ENCODE measurements around the gene GPLD1.

- TF ChIP-seq, protein P1, sequence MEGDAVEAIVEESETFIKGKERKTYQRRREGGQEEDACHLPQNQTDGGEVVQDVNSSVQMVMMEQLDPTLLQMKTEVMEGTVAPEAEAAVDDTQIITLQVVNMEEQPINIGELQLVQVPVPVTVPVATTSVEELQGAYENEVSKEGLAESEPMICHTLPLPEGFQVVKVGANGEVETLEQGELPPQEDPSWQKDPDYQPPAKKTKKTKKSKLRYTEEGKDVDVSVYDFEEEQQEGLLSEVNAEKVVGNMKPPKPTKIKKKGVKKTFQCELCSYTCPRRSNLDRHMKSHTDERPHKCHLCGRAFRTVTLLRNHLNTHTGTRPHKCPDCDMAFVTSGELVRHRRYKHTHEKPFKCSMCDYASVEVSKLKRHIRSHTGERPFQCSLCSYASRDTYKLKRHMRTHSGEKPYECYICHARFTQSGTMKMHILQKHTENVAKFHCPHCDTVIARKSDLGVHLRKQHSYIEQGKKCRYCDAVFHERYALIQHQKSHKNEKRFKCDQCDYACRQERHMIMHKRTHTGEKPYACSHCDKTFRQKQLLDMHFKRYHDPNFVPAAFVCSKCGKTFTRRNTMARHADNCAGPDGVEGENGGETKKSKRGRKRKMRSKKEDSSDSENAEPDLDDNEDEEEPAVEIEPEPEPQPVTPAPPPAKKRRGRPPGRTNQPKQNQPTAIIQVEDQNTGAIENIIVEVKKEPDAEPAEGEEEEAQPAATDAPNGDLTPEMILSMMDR (conservative IDR thresholded peaks at IDR 0.05; ENCODE audit: low read depth in 2 of 2), result no peak
- TF ChIP-seq EZH2 (IDR thresholded peaks at IDR 0.05; ENCODE audit: low read depth, unreplicated experiment), result no peak
- TF ChIP-seq POLR2AphosphoS5 (IDR thresholded peaks at IDR 0.05; ENCODE audit: low read depth), result no peak
- no peak for TF ChIP-seq ETS1 (IDR thresholded peaks at IDR 0.05)
- no peak for TF ChIP-seq CREB1 (CRISPR knock-in tag; IDR thresholded peaks at IDR 0.05; ENCODE audit: low read depth)
- TF ChIP-seq EZH2phosphoT487 (IDR thresholded peaks at IDR 0.05; ENCODE audit: unreplicated experiment), result no peak
- no peak for TF ChIP-seq REST (IDR thresholded peaks at IDR 0.05; ENCODE audit: unreplicated experiment)
- TF ChIP-seq NANOG (IDR thresholded peaks at IDR 0.05; ENCODE audit: borderline replicate concordance), result no peak
- TF ChIP-seq JUNB (IDR thresholded peaks at IDR 0.05; ENCODE audit: unreplicated experiment), result no peak
These were observed 87.9 kb downstream of the GPLD1 start for GRCh38 chr6:24401458-24401857.

Data from GM23338 (cell line).